CD14-positive monocyte (primary cell): ENCODE results near the gene GLI3. TPM values are rescaled to one million over a fixed set of nuclear protein-coding genes. Genes with fewer than 3 reads are reported as not detected.

ENCODE experiments used
- DNase-seq, 3 donors: peaks; one replicate each; pipeline ENCODE4 v3.0.0-alpha.2; 2011 to 2022
- H2AFZ ChIP-seq: 2 replicates; pipeline ENCODE4 v1.6.0; 2012; ENCODE audit warnings: mild to moderate bottlenecking, low read depth, low read length, inconsistent platforms; ENCODE audit not compliant: insufficient read depth, poor library complexity, severe bottlenecking
- H3K27ac ChIP-seq, 2 donors: 1 replicate in 1 of 2; 2 replicates in 1 of 2; pipeline ENCODE4 v1.5.1; 2012 to 2013; ENCODE audit warnings: low read length in 2 of 2, control low read depth in 1 of 2, inconsistent platforms in 1 of 2, low read depth in 1 of 2, mild to moderate bottlenecking in 1 of 2
- H3K27me3 ChIP-seq, 2 donors: one replicate each; pipeline versions ENCODE4 v1.6.0 to v1.6.1; 2011 to 2013; ENCODE audit warnings: low read length in 2 of 2; ENCODE audit not compliant: control insufficient read depth in 2 of 2, insufficient read depth in 2 of 2
- H3K36me3 ChIP-seq, 2 donors: replicated peaks in 1 of 2; 1 replicate in 1 of 2; 2 replicates in 1 of 2; pipeline versions ENCODE4 v1.5.1 to v1.6.1; 2012 to 2013; ENCODE audit warnings: low read length in 2 of 2, control low read depth in 1 of 2, inconsistent platforms in 1 of 2, mild to moderate bottlenecking in 1 of 2; ENCODE audit not compliant: insufficient read depth in 2 of 2, control insufficient read depth in 1 of 2
- H3K4me1 ChIP-seq, 2 donors: 1 replicate in 1 of 2; 2 replicates in 1 of 2; pipeline versions ENCODE4 v1.5.1 to v1.6.1; 2012 to 2013; ENCODE audit warnings: low read length in 2 of 2, control low read depth in 1 of 2, inconsistent platforms in 1 of 2, mild to moderate bottlenecking in 1 of 2, moderate library complexity in 1 of 2; ENCODE audit not compliant: insufficient read depth in 2 of 2, control insufficient read depth in 1 of 2
- H3K4me2 ChIP-seq: replicated peaks from 2 replicates; pipeline ENCODE3; 2012; ENCODE audit warnings: low read length, moderate library complexity, mild to moderate bottlenecking; ENCODE audit not compliant: poor library complexity, severe bottlenecking; ENCODE audit errors: extremely low read depth
- H3K4me3 ChIP-seq, 3 experiments: fragments of 200-600 bp in 1 of 3; sonication (generic) in 1 of 3; replicated peaks in 1 of 3; 1 replicate in 2 of 3; 2 replicates in 1 of 3; pipeline ENCODE4 v1.5.1; 2011 to 2013; ENCODE audit warnings: low read length in 3 of 3, mild to moderate bottlenecking in 3 of 3, control low read depth in 2 of 3, low read depth in 2 of 3, inconsistent platforms in 1 of 3, moderate library complexity in 1 of 3
- H3K79me2 ChIP-seq: 2 replicates; pipeline ENCODE4 v1.6.0; 2012; ENCODE audit warnings: mild to moderate bottlenecking, control low read depth, inconsistent platforms, low read length, moderate library complexity; ENCODE audit not compliant: insufficient read depth
- H3K9ac ChIP-seq: 2 replicates; pipeline ENCODE4 v1.6.0; 2017; ENCODE audit warnings: low read length, mild to moderate bottlenecking; ENCODE audit not compliant: insufficient read depth, poor library complexity, severe bottlenecking
- H3K9me3 ChIP-seq, 2 donors: replicated peaks in 1 of 2; 1 replicate in 1 of 2; 2 replicates in 1 of 2; pipeline versions ENCODE4 v1.5.1 to v1.6.1; 2012 to 2013; ENCODE audit warnings: low read length in 2 of 2, control low read depth in 1 of 2; ENCODE audit not compliant: control insufficient read depth in 1 of 2, insufficient read depth in 1 of 2
- H4K20me1 ChIP-seq: 2 replicates; pipeline ENCODE4 v1.6.0; 2012; ENCODE audit warnings: mild to moderate bottlenecking, low read length, control low read depth, moderate library complexity; ENCODE audit not compliant: insufficient read depth
- H3K27ac Mint-ChIP-seq, 7 donors: one replicate each; pipeline ENCODE4 v1.8.0; 2020; ENCODE audit warnings: mild to moderate bottlenecking in 7 of 7, mixed read lengths in 7 of 7, moderate library complexity in 6 of 7, inconsistent platforms in 2 of 7
- H3K27me3 Mint-ChIP-seq, 3 donors: one replicate each; pipeline ENCODE4 v1.8.0; 2021 to 2022; ENCODE audit warnings: low read depth in 3 of 3, mild to moderate bottlenecking in 3 of 3, mixed read lengths in 3 of 3, moderate library complexity in 3 of 3, inconsistent platforms in 1 of 3
- H3K36me3 Mint-ChIP-seq, 2 donors: one replicate each; pipeline ENCODE4 v1.8.0; 2020; ENCODE audit warnings: mixed read lengths in 2 of 2, inconsistent platforms in 1 of 2, mild to moderate bottlenecking in 1 of 2
- H3K4me1 Mint-ChIP-seq: one replicate; pipeline ENCODE4 v1.8.0; 2020; ENCODE audit warnings: mild to moderate bottlenecking, mixed read lengths
- H3K4me3 Mint-ChIP-seq, 2 donors: one replicate each; pipeline ENCODE4 v1.8.0; 2020; ENCODE audit warnings: mild to moderate bottlenecking in 2 of 2, mixed read lengths in 2 of 2, moderate library complexity in 1 of 2
- H3K9me3 Mint-ChIP-seq, 7 donors: one replicate each; pipeline ENCODE4 v1.8.0; 2020 to 2022; ENCODE audit warnings: mixed read lengths in 7 of 7, mild to moderate bottlenecking in 6 of 7, moderate library complexity in 6 of 7, inconsistent platforms in 2 of 7
- WGBS: methylation state at CpG from one replicate; pipeline ENCODE4 v1.1.5; 2013; ENCODE audit warnings: missing lambda C conversion rate; ENCODE audit not compliant: insufficient coverage; 5-methylcytosine and 5-hydroxymethylcytosine counted together
- intact Hi-C, 2 donors: fragments of 100-400 bp; cut with micrococcal nuclease; formaldehyde crosslinking; loops; one replicate each; pipeline versions ENCODE4 v1.15.0 to v1.15.1; 2023
- polyA plus RNA-seq, 3 donors: library from polyadenylated mRNA; depleted of rRNA in 1 of 3; unstranded in 2 of 3; stranded (reverse) in 1 of 3; fragments of 300-500 nt in 2 of 3; fragments of >200 nt in 1 of 3; fragmentation: Illumina TruSeq in 2 of 3; gene quantifications; 1 replicate in 2 of 3; 2 replicates in 1 of 3; pipeline ENCODE4 v1.2.3, GENCODE V29; 2012 to 2021
- TF ChIP-seq, protein P1 (sequence below): fragments of 200-600 bp; IDR thresholded peaks from one replicate; pipeline ENCODE4 v1.8.0; 2022; ENCODE audit warnings: antibody characterized with exemption, mild to moderate bottlenecking

GLI3 gene
- polyA plus RNA-seq, 3 donors: not detected

DNA sequence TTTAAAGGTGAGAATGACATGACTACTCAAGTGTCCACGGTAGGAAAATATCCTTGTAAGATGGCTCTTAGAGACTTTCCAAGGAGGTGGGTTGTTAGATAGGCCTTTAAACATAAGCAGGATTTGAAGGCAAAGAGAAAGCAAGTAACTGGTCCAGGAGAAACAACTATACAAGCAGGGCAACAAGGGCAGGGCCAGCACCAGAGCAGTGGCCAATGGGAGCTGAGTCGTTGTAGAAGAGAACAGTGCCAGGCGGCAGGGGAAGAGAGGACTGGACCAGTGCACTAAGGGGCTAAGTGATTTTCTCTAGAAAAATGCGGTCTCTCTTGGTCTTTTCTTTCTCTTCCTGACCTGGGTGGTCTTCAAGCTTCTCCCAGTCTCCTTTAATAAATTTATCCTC is 94.9 kb downstream of the GLI3 start:
- H3K4me2 ChIP-seq: no peak overlapping the region
- no peak overlapping the region for H2AFZ ChIP-seq
- H3K79me2 ChIP-seq: no peaks in the 10 kb centered on the region
- Mint-ChIP-seq H3K4me1 (no peaks in the 10 kb centered on the region), H3K4me3 (no peak overlapping the region), H3K27ac (no peak overlapping the region), H3K9me3 (peaks cover 0 to 4% (median 1%) of the 10 kb centered on the region in 7 donors), H3K36me3 (no peaks in the 10 kb centered on the region), H3K27me3 (peaks cover 2 to 4% (median 2%) of the 10 kb centered on the region in 3 donors)
- H3K9ac ChIP-seq: no peak overlapping the region
- no peak overlapping the region for H3K4me3 ChIP-seq
- H3K36me3 ChIP-seq: no peaks in the 10 kb centered on the region
- no peaks in the 10 kb centered on the region for H3K27me3 ChIP-seq
- no peaks in the 10 kb centered on the region for H3K4me1 ChIP-seq
- WGBS: 95% methylated on average over 2 of the region's 4 CpGs
- no peak overlapping the region for H3K27ac ChIP-seq
- TF ChIP-seq, protein P1, sequence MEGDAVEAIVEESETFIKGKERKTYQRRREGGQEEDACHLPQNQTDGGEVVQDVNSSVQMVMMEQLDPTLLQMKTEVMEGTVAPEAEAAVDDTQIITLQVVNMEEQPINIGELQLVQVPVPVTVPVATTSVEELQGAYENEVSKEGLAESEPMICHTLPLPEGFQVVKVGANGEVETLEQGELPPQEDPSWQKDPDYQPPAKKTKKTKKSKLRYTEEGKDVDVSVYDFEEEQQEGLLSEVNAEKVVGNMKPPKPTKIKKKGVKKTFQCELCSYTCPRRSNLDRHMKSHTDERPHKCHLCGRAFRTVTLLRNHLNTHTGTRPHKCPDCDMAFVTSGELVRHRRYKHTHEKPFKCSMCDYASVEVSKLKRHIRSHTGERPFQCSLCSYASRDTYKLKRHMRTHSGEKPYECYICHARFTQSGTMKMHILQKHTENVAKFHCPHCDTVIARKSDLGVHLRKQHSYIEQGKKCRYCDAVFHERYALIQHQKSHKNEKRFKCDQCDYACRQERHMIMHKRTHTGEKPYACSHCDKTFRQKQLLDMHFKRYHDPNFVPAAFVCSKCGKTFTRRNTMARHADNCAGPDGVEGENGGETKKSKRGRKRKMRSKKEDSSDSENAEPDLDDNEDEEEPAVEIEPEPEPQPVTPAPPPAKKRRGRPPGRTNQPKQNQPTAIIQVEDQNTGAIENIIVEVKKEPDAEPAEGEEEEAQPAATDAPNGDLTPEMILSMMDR: no peak
- intact Hi-C loops: no loop called here
- no peaks in the 10 kb centered on the region for H4K20me1 ChIP-seq
- no peaks in the 10 kb centered on the region for H3K9me3 ChIP-seq
- DNase-seq: no peak

DNA sequence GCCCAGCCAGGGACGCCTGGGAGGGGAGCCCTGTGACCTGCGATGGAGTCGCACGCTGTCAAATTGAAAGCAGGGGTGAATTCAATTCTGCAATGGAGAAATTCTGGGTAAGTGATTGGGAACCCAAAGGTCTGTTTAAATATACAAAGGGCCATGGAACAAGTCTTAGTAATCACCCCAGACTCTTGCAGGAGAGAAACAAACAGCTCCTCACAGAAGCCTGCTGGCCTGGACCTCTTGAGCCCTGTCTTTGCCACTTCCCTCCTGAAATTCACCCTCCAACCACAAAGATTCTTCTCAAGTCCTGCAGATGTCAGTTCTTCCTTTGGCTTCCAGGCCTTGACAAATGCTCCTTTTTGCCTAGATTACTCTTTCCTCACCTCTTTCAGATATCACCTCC is 97.3 kb downstream of the GLI3 start:
- intact Hi-C loops: no loop called here
- H3K4me3 Mint-ChIP-seq: no peak overlapping the region
- H3K9me3 Mint-ChIP-seq: peaks cover 0 to 4% (median 1%) of the 10 kb centered on the region in 7 donors
- H3K4me1 Mint-ChIP-seq: no peaks in the 10 kb centered on the region
- DNase-seq: no peak
- Histone ChIP-seq H3K27me3 (no peaks in the 10 kb centered on the region), H3K36me3 (no peaks in the 10 kb centered on the region), H2AFZ (no peak overlapping the region), H4K20me1 (no peaks in the 10 kb centered on the region), H3K79me2 (no peaks in the 10 kb centered on the region), H3K4me3 (no peak overlapping the region), H3K9ac (no peak overlapping the region), H3K4me2 (no peak overlapping the region), H3K4me1 (no peaks in the 10 kb centered on the region), H3K27ac (no peak overlapping the region), H3K9me3 (no peaks in the 10 kb centered on the region)
- H3K27me3 Mint-ChIP-seq: peaks cover 1 to 4% (median 2%) of the 10 kb centered on the region in 3 donors
- TF ChIP-seq, protein P1: no peak
- WGBS: no CpG with 5 or more reads among the region's 4 CpGs
- H3K36me3 Mint-ChIP-seq: no peaks in the 10 kb centered on the region
- no peak overlapping the region for H3K27ac Mint-ChIP-seq
